ENCODE results near the gene ODF2L. TPM values are rescaled to one million over a fixed set of nuclear protein-coding genes. Genes with fewer than 3 reads are reported as not detected.

ODF2L gene
- total RNA-seq, 1 donor from 2014 or later = 13.4 TPM

- DNase-seq (ENCODE audit: low read depth) = peak; percentile 59
- TF ChIP-seq, protein P1, sequence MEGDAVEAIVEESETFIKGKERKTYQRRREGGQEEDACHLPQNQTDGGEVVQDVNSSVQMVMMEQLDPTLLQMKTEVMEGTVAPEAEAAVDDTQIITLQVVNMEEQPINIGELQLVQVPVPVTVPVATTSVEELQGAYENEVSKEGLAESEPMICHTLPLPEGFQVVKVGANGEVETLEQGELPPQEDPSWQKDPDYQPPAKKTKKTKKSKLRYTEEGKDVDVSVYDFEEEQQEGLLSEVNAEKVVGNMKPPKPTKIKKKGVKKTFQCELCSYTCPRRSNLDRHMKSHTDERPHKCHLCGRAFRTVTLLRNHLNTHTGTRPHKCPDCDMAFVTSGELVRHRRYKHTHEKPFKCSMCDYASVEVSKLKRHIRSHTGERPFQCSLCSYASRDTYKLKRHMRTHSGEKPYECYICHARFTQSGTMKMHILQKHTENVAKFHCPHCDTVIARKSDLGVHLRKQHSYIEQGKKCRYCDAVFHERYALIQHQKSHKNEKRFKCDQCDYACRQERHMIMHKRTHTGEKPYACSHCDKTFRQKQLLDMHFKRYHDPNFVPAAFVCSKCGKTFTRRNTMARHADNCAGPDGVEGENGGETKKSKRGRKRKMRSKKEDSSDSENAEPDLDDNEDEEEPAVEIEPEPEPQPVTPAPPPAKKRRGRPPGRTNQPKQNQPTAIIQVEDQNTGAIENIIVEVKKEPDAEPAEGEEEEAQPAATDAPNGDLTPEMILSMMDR (IDR thresholded peaks at IDR 0.05; ENCODE audit: insufficient read depth, low read length, severe bottlenecking) = no peak
- no peak for FAIRE-seq
- H3K27me3 ChIP-seq (ENCODE audit: control insufficient read depth, insufficient read depth, low read length) = no peaks in the 10 kb centered on the region
- no peaks in the 10 kb centered on the region for H3K36me3 ChIP-seq (ENCODE audit: control insufficient read depth, insufficient read depth, low read length)
- H3K4me3 ChIP-seq (ENCODE audit: low read depth, low read length) = no peak overlapping the region
Measured at GRCh38 chr1:86409416-86410021, 13.4 kb upstream of the ODF2L start.

GRCh38 chr1:86396498-86396890, 371 bp upstream of the ODF2L start:
- Histone ChIP-seq H3K4me3 (ENCODE audit: low read depth, low read length) (peak overlapping the region; percentile 77), H3K27me3 (ENCODE audit: control insufficient read depth, insufficient read depth, low read length) (no peaks in the 10 kb centered on the region), H3K36me3 (ENCODE audit: control insufficient read depth, insufficient read depth, low read length) (no peaks in the 10 kb centered on the region)
- TF ChIP-seq, protein P1 (IDR thresholded peaks at IDR 0.05; ENCODE audit: insufficient read depth, low read length, severe bottlenecking) = no peak
- FAIRE-seq (no peak), DNase-seq (ENCODE audit: low read depth) (no peak)

- peak; percentile 38 for DNase-seq (ENCODE audit: low read depth)
- TF ChIP-seq, protein P1 (IDR thresholded peaks at IDR 0.05; ENCODE audit: insufficient read depth, low read length, severe bottlenecking) = no peak
Measured at GRCh38 chr1:86394416-86394815, 1.7 kb downstream of the ODF2L start.

DNA sequence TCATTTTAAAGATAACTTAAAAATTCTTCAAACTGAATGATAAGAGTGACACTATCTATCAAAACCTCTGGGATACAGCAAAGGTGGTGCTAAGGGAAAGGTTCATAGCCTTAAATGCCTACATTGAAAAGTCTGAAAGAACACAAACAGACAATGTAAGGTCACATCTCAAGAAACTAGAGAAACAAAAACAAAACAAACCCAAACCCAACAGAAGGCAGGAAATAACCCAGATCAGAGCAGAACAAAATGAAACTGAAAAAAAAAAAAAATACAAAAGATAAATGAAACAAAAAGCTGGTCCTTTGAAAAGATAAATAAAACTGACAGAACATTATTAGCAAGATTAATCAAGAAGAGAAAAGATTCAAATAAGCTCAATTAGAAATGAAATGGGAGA, 6.8 kb downstream of the ODF2L start:
- FAIRE-seq = no peak
- Histone ChIP-seq H3K4me3 (ENCODE audit: low read depth, low read length) (no peak overlapping the region), H3K27me3 (ENCODE audit: control insufficient read depth, insufficient read depth, low read length) (no peaks in the 10 kb centered on the region), H3K36me3 (ENCODE audit: control insufficient read depth, insufficient read depth, low read length) (no peaks in the 10 kb centered on the region)
- TF ChIP-seq, protein P1 (IDR thresholded peaks at IDR 0.05; ENCODE audit: insufficient read depth, low read length, severe bottlenecking) = no peak
- DNase-seq (ENCODE audit: low read depth) = no peak

More at GRCh38 chr1:86394416-86394815, 1.7 kb downstream of the ODF2L start:
- Histone ChIP-seq H3K36me3 (ENCODE audit: control insufficient read depth, insufficient read depth, low read length) (no peaks in the 10 kb centered on the region), H3K4me3 (ENCODE audit: low read depth, low read length) (no peak overlapping the region), H3K27me3 (ENCODE audit: control insufficient read depth, insufficient read depth, low read length) (no peaks in the 10 kb centered on the region)
- no peak for FAIRE-seq

DNA sequence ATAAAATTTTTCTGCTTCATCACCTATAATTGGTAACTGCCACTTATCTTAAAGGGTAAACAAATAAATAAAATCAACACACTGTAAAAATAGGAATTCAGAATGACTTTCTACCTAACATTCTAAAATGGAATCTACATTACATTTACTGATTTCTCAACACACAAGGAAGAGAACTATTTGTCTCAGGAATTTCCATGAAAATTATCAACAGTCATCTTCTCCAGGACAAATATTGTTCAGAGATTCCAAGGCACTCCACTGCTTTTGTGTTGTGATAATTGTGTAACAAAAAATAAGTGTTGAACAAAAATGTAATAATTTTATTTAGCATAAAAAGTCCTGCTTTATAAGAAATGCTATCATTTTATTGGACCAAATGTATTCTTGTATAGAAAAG, 7.3 kb downstream of the ODF2L start:
- TF ChIP-seq, protein P1 (IDR thresholded peaks at IDR 0.05; ENCODE audit: insufficient read depth, low read length, severe bottlenecking) = no peak
- H3K36me3 ChIP-seq (ENCODE audit: control insufficient read depth, insufficient read depth, low read length) = no peaks in the 10 kb centered on the region
- DNase-seq (ENCODE audit: low read depth) (no peak), FAIRE-seq (no peak)
- no peaks in the 10 kb centered on the region for H3K27me3 ChIP-seq (ENCODE audit: control insufficient read depth, insufficient read depth, low read length)
- no peak overlapping the region for H3K4me3 ChIP-seq (ENCODE audit: low read depth, low read length)

Data from bronchial epithelial cell (primary cell).